ENCODE measurements around the gene MFAP3.
"Not testable (repeated sequence)": the region's sequence is repeated elsewhere in the genome, so short reads cannot be mapped to it uniquely, and the experiment has no call there.

Gene MFAP3

DNA sequence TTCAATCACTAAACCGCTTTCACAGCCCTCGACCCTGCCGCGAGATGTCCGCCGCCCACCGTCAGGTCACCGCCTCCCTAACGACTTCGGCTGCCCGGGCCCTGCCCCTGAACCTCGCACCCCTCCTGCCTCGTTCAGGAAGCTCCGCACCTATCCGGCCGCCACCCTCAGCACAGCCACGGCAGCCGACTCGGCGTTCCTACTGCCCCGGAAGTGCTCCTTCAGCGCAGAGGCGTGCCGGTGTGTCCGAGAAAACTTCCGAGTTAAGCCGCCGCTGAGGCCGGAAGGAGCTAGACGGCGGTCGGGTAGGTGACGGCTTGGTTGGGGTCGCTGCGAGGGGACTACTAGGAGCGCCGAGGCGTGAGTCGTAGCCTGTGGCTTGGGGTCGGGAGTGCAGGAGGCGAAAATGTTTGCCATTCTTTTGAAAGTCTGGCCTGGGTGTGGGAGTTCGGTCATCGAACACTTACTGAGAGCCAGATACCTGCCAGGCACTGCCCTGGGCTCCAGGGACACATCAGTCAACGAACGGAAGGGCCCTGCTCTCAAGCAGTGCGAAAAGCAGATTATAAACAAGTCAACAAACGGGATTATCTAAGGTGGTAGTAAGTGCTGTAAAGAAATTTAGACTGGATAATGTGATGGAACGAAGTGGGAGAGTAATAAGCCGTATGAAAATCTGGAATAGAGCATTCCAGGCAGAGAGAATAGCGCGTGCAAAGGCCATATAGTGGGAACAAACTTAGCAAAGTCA lies at the start of gene MFAP3, which contains the start of gene FAM114A2:
Gene MFAP3 (plus strand): TSS at position 261 of the 751 bp plus-strand sequence. CDS start 10,756 bp downstream, outside the sequence.
Gene FAM114A2 (minus strand): TSS at position 204 of the 751 bp plus-strand sequence. CDS start 3,957 bp downstream, outside the sequence.
- peak; percentile 94 for DNase-seq (ENCODE audit: low read depth)

- DNase-seq (ENCODE audit: low read depth), result no peak
Measured at GRCh38 chr5:153991168-153991567, 47.6 kb upstream of the MFAP3 start.

DNA sequence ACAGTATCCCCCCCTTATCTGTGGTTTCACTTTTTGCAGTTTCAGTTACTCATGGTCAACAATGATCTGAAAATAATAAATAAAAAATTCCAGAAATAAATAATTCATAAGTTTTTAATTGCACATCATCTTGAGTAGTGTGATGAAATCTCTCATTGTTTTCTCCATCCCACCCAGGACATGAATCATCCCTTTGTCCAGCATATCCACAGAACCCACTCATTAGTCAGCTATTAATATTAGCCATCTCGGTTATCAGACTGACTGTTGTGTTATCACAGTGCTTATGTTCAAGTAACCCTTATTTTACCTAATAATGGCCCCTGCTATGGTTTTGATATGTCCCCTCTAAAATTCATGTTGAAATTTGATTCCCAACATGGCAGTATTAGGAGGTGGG lies 40.8 kb upstream of the MFAP3 start:
- DNase-seq (ENCODE audit: low read depth), result peak; percentile 28

DNA sequence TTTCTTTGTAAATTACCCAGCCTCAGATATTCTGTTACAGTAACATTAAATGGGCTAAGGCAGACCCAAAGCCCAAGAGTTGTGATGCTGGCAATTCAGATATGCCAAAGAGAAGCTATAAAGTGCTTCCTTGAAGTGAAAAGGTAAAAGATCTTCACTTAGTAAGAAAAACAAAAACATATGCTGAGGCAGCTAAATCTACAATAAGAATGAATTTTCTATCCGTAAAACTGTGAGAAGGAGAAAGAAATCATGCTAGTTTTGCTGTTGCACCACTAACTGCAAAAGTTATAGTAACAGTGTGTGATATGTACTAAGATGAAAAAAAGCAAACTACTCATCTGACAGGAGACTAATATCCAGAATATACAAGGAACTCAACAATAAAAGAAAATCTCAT lies 40.0 kb upstream of the MFAP3 start:
- DNase-seq (ENCODE audit: low read depth), result no peak

DNA sequence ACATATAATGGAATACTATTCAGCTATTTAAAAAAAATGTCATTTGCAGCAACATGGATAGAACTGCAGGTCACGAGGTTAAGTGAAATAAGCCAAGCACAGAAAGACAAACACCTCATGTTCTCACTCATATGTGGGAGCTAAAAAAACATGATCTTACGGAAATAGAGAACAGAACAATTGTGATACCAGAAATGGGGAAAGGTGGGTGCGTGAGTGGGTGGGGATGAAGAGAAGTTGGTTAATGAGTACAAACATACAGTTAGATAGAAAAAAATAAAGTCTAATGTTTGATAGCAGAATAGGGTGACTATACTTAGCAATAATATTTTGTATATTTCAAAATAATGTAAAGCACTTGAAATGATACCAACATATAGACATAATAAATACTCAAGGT lies 38.8 kb upstream of the MFAP3 start:
- DNase-seq (ENCODE audit: low read depth), result no peak

DNA sequence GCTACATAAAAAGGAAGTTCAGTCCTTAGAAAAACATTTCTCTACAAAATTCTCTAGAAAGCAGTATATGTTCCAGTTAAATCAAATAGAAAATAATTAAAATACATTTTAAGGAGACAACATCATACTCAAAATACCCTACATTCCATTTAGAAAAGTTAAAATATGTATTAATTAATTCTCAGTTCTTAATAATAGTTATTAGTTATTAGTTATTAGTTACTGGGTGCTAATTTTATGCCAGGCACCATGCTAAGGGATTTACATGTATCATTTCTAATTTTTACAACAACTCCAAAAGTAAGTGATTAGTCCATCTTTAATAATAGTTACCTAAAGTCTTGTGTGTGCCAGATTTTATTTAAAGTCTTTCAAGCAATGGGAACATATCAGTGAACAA lies 38.1 kb upstream of the MFAP3 start:
- no peak for DNase-seq (ENCODE audit: low read depth)

DNA sequence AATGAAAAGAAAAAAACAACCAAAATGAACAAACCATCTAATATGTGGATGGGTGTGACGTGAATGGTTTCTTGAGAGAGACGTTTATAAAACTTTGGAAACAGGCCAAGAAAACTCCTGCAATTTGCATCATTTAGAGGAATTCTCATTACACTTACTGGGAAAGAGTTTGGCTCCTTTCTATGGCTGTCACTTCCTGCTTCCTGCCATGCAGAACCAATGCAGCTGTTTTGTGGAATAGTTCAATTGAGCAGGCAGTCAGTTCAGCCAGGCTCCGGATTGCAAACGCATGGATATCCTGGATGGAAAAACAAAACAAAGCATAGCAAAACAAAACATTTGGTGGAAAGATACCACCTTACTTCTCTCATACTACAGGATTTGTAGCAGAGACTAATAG lies 36.7 kb upstream of the MFAP3 start:
- no peak for DNase-seq (ENCODE audit: low read depth)

DNA sequence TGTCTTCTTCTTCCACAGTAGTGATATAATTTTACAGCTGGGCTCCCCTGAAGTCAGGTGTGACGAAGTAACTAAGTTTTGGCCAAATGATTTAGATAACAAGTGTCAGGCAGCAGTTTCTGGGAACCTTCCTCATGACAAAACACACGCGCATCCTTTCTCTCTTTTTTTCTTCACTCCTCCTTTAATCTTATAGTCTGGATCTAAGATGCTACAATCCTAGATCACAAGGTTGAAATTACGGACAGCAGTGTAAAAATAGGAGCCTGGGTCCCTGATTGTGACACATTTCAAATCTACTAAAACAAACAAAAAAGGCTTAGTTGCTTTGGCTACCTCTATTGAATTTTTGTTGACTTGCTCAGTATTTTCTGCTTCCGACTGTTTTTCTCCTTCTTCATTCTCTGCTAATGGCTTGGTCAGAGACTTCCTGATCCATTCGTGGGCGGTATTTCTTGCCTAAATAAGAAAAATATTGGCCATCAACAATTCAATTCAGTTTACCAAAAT lies 36.2 kb upstream of the MFAP3 start:
- no peak for DNase-seq (ENCODE audit: low read depth)

- no peak for DNase-seq (ENCODE audit: low read depth)
Measured at GRCh38 chr5:154005648-154006047, 33.1 kb upstream of the MFAP3 start.

- peak; percentile 14 for DNase-seq (ENCODE audit: low read depth)
Measured at GRCh38 chr5:154010660-154011059, 28.1 kb upstream of the MFAP3 start.

GRCh38 chr5:154015071-154015693 lies 23.6 kb upstream of the MFAP3 start:
- no peak for DNase-seq (ENCODE audit: low read depth)

DNA sequence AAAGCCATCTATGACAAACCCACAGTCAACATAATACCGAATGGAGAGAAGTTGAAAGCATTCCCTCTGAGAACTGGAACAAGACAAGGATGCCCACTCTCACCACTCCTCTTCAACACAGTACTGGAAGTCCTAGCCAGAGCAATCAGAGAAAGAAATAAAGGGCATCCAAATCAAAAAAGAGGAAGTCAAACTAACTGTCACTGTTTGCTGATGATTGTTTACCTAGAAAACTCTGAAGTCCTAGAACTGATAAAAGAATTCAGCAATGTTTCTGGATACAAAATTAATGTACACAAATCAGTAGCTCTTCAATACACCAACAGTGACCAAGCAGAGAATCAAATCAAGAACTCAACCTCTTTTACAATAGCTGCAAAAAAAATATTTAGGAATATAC lies 19.8 kb upstream of the MFAP3 start:
- not testable (repeated sequence) for DNase-seq (ENCODE audit: low read depth)

- DNase-seq (ENCODE audit: low read depth), result no peak
Measured at GRCh38 chr5:154025951-154026350, 12.8 kb upstream of the MFAP3 start.

- DNase-seq (ENCODE audit: low read depth), result no peak
Measured at GRCh38 chr5:154031937-154032489, 6.8 kb upstream of the MFAP3 start.

GRCh38 chr5:154034944-154035343 lies 3.8 kb upstream of the MFAP3 start:
- no peak for DNase-seq (ENCODE audit: low read depth)

DNA sequence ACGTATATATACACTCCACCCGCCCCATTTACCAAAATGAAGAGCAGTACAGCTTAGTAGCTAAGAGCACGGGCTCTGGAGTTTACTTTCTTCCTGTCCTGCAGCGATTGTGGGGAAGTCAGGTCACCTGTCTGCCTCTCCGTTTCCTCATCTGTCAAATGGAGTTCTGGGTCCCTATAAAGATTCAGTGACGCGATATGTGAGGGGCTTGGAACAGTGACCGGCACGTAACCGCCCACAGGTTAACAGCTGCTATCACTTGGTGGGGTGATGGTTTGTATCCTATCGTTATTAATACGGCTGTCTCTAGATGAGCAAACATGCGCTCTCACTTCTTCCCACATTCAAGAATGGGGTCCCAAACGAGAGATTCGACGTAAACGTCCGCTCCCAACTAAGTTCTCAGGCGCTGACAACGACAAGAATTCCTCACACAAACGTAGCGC lies 483 bp upstream of the MFAP3 start:
- peak; percentile 49 for DNase-seq (ENCODE audit: low read depth)

- no peak for DNase-seq (ENCODE audit: low read depth)
Measured at GRCh38 chr5:154039458-154039829, 677 bp downstream of the MFAP3 start.

DNA sequence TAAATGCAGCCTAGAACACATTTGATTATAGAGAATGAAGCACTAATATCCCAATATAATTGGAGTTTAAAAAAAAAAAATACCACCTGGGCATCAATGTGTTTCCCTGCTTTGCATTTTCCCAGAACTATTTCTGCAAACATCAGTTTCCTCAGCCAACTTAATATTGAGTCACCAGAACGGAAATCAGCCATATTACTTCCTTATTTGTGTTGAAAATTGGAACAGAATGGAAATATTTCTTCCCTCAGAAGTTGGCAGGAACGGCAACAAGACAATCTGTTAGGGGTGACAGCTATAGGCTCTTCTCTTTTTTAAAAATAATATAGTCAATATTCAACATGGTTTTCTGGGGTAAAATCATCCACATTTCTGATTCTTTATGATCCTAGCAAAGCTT lies 4.0 kb downstream of the MFAP3 start:
- DNase-seq (ENCODE audit: low read depth), result no peak

- DNase-seq (ENCODE audit: low read depth), result no peak
Measured at GRCh38 chr5:154044099-154044498, 5.3 kb downstream of the MFAP3 start.

- no peak for DNase-seq (ENCODE audit: low read depth)
Measured at GRCh38 chr5:154044581-154044980, 5.8 kb downstream of the MFAP3 start.

DNA sequence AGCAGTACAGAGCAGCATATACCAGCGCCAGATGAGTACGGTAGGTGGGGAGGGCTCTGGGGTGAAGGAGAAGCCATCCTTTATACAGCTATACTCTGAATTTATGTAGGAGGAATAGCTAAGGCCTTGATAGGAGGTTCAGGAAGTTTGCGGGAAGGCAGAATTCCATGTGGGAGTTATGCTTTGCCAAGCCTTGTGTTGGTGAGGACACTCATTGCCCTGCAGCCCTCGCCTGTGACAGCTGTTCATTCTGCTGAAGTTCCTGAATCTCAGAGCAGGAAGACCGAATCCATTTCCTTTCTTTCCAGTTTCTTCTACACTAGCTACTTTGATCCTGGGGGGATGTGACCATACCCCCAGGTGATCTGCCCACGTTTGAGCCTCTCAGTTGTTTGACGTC lies 7.7 kb downstream of the MFAP3 start:
- no peak for DNase-seq (ENCODE audit: low read depth)

DNA sequence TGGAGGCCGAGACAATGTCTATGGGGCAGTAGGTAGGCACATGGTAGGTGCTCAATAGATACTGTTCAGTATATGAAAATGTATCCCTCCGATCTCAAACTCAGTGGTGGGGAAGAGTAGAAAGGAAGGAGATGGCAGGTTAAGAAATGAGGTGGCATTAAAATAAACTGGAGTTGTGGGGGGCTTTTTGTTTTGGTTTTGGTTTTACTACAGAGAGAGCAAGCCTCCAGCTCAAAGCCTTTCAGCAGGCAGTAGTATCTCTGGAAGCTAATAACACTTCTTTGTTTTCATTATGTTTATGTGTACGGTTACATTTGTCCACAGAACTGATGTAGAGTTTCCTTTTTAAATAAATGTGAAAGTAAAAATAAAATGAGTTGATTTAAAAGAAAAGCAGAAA lies 8.6 kb downstream of the MFAP3 start:
- DNase-seq (ENCODE audit: low read depth), result no peak

DNA sequence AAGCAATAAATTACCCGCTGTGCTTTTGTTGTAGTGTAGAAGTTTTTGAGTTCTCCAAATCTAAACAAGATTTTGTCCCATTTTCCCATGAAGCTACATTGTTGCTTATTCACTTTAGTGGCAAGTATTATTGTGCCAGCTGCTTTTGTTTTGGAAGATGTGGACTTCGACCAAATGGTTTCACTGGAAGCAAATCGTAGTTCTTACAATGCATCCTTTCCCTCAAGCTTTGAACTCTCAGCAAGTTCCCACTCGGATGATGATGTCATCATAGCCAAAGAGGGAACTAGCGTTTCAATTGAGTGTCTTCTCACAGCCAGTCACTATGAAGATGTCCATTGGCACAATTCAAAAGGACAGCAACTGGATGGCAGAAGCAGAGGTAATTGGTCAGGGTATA lies 10.9 kb downstream of the MFAP3 start:
- DNase-seq (ENCODE audit: low read depth), result no peak
